Smooth muscle cell (in vitro differentiated cells): ENCODE results near the gene NCK2. TPM values are rescaled to one million over a fixed set of nuclear protein-coding genes. Genes with fewer than 3 reads are reported as not detected.

Experiments used
- DNase-seq: peaks from one replicate; lab custom pipeline; 2025; ENCODE audit not compliant: unreplicated experiment; lab: John Stamatoyannopoulos, UW
- H2AFZ ChIP-seq: fragments of 200-600 bp; sonication (generic); 2 replicates; pipeline ENCODE4 v1.6.0; 2016; ENCODE audit warnings: antibody characterized with exemption, low read depth, mild to moderate bottlenecking
- H3F3A ChIP-seq: fragments of 200-600 bp; sonication (generic); 2 replicates; pipeline ENCODE4 v1.6.0; 2017; ENCODE audit warnings: antibody characterized with exemption, low read depth
- H3K27ac ChIP-seq: fragments of 200-600 bp; sonication (generic); 2 replicates; pipeline ENCODE4 v1.5.1; 2016; ENCODE audit warnings: low read depth, mild to moderate bottlenecking
- H3K27me3 ChIP-seq: fragments of 200-600 bp; sonication (generic); 2 replicates; pipeline ENCODE4 v1.6.1; 2016; ENCODE audit warnings: low read depth, mild to moderate bottlenecking
- H3K36me3 ChIP-seq: fragments of 200-600 bp; sonication (generic); 2 replicates; pipeline ENCODE4 v1.5.1; 2016; ENCODE audit warnings: low read depth
- H3K4me1 ChIP-seq: fragments of 200-600 bp; sonication (generic); 2 replicates; pipeline ENCODE4 v1.5.1; 2016; ENCODE audit warnings: low read depth
- H3K4me2 ChIP-seq: fragments of 200-600 bp; sonication (generic); 2 replicates; pipeline ENCODE4 v1.6.0; 2016; ENCODE audit warnings: mild to moderate bottlenecking
- H3K4me3 ChIP-seq: fragments of 200-600 bp; sonication (generic); 2 replicates; pipeline ENCODE4 v1.5.1; 2016; ENCODE audit warnings: mild to moderate bottlenecking
- H3K79me2 ChIP-seq: fragments of 200-600 bp; sonication (generic); 2 replicates; pipeline ENCODE4 v1.6.0; 2016; ENCODE audit warnings: low read depth, mild to moderate bottlenecking
- H3K9ac ChIP-seq: fragments of 200-600 bp; sonication (generic); 2 replicates; pipeline ENCODE4 v1.6.0; 2016; ENCODE audit warnings: low read depth
- H3K9me3 ChIP-seq: fragments of 200-600 bp; sonication (generic); replicated peaks from 2 replicates; pipeline ENCODE4 v1.5.1; 2016; ENCODE audit warnings: low read depth
- H4K20me1 ChIP-seq: fragments of 200-600 bp; sonication (generic); 2 replicates; pipeline ENCODE4 v1.6.0; 2016; ENCODE audit warnings: low read depth
- CTCF ChIP-seq: fragments of 200-600 bp; sonication (generic); IDR thresholded peaks from 2 replicates; pipeline ENCODE4 v1.5.1; 2017; ENCODE audit warnings: borderline replicate concordance, mild to moderate bottlenecking, antibody characterized with exemption; ENCODE audit not compliant: insufficient read depth, poor library complexity, severe bottlenecking
- WGBS: methylation state at CpG from one replicate; pipeline ENCODE4 v1.1.7; 2016; ENCODE audit warnings: low lambda C conversion rate; 5-methylcytosine and 5-hydroxymethylcytosine counted together
- polyA plus RNA-seq: library from polyadenylated mRNA; unstranded; fragments of >200 nt; fragmentation: Nextera tagmentation; extraction: Ambion mirVana; gene quantifications from 2 replicates; pipeline ENCODE4 v1.2.1, GENCODE V29; 2016
- total RNA-seq: library from RNA; depleted of rRNA; stranded (reverse); fragments of >200 nt; gene quantifications from 2 replicates; pipeline ENCODE4 v1.2.3, GENCODE V29; 2014

The NCK2 gene
- total and polyA plus RNA-seq, 2 experiments from 2014 or later = 29.0 to 50.5 TPM

DNA sequence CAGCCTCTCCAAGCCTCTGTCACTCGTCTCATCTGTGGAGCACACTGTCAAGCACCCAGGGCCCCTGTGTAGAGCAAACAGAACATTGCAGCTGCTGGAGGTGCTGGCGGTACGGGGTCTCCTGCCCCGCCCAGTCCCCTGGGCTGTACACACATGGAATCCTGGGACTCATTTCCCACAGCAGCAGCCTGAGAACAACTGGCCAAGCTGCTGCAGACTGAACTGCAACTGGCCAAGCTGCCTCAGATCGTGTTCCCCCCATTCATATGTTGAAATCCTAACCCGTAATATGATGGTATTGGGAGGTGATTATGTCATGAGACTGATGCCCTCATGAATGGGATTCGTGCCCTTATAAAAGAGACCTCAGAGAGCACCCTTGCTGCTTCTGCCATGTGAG is 130.5 kb downstream of the NCK2 start:
- TF ChIP-seq CTCF = no peak
- Histone ChIP-seq H3K27ac (no peak overlapping the region), H3K79me2 (peaks cover 22% of the 10 kb centered on the region), H3K4me2 (no peak overlapping the region), H3K4me3 (no peak overlapping the region), H3K4me1 (peaks cover 11% of the 10 kb centered on the region), H3K27me3 (no peaks in the 10 kb centered on the region), H3K9ac (no peak overlapping the region), H4K20me1 (peaks cover 73% of the 10 kb centered on the region), H2AFZ (no peak overlapping the region), H3K36me3 (no peaks in the 10 kb centered on the region), H3F3A (no peaks in the 10 kb centered on the region), H3K9me3 (no peaks in the 10 kb centered on the region)
- WGBS = 90% methylated on average over 7 of the region's 7 CpGs
- DNase-seq = no peak

DNA sequence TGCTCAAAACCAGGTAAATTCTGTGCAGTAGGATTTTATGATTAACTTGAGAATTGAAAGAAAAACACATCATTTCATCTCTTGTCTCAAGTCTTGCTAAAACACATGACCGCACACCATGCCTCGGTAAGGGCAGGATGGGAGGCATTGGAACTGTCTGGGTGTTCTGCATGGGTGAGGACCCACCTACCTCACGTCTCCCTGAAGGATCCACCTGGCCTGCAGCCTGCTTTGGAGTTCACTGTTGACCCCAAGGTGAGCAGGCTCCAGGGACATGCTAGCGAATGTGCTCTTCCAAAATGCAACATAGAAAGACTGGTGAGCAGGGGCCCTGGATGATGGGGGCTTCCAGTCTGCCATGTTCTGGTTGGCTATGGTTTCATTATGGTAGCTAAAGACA is 131.5 kb downstream of the NCK2 start:
- H3K27me3 ChIP-seq = no peaks in the 10 kb centered on the region
- no peak overlapping the region for H3K27ac ChIP-seq
- TF ChIP-seq CTCF = no peak
- no peaks in the 10 kb centered on the region for H3K36me3 ChIP-seq
- no peak overlapping the region for H3K4me2 ChIP-seq
- peaks cover 68% of the 10 kb centered on the region for H4K20me1 ChIP-seq
- no peaks in the 10 kb centered on the region for H3F3A ChIP-seq
- H3K79me2 ChIP-seq = peaks cover 22% of the 10 kb centered on the region
- no peaks in the 10 kb centered on the region for H3K9me3 ChIP-seq
- H3K4me1 ChIP-seq = peaks cover 11% of the 10 kb centered on the region
- DNase-seq = no peak
- H3K9ac ChIP-seq = no peak overlapping the region
- no peak overlapping the region for H3K4me3 ChIP-seq
- WGBS = 97% methylated on average over 4 of the region's 4 CpGs
- no peak overlapping the region for H2AFZ ChIP-seq

DNA sequence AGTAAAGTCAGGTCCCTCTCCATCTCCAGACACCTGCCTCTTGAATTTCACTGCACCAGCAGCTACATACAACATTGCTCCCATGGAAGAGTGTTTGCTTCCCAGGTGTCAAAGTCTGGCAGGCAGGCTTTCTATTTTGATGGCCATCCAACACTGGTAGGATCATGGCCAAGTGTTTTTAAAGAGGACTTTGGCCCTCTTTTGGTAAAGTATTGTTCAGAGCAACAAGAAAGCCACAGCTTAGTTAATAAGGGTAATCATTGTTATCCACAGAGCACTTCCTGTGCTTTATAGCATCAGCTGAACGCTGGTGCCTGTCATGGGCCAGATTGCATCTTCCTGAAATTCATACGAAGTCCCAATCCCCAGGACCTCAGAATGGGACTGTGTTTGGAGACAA is 133.2 kb downstream of the NCK2 start:
- Histone ChIP-seq H3K27ac (no peak overlapping the region), H4K20me1 (peaks cover 61% of the 10 kb centered on the region), H3K27me3 (no peaks in the 10 kb centered on the region), H3K4me3 (no peak overlapping the region), H3K9ac (no peak overlapping the region), H3K9me3 (no peaks in the 10 kb centered on the region), H3K79me2 (peaks cover 17% of the 10 kb centered on the region), H3K4me1 (peaks cover 11% of the 10 kb centered on the region), H2AFZ (no peak overlapping the region), H3F3A (no peaks in the 10 kb centered on the region), H3K36me3 (no peaks in the 10 kb centered on the region), H3K4me2 (no peak overlapping the region)
- WGBS = 76% methylated on average over 2 of the region's 2 CpGs
- TF ChIP-seq CTCF = no peak
- DNase-seq = no peak

GRCh38 chr2:105879106-105879802 is 134.5 kb downstream of the NCK2 start:
- no peaks in the 10 kb centered on the region for H3K4me1 ChIP-seq
- H2AFZ ChIP-seq = no peak overlapping the region
- H4K20me1 ChIP-seq = peaks cover 62% of the 10 kb centered on the region
- WGBS = 97% methylated on average over 15 of the region's 15 CpGs
- H3K79me2 ChIP-seq = peaks cover 20% of the 10 kb centered on the region
- no peak overlapping the region for H3K27ac ChIP-seq
- H3K9ac ChIP-seq = no peak overlapping the region
- DNase-seq = no peak
- H3K9me3 ChIP-seq = no peaks in the 10 kb centered on the region
- no peaks in the 10 kb centered on the region for H3K27me3 ChIP-seq
- no peaks in the 10 kb centered on the region for H3F3A ChIP-seq
- H3K36me3 ChIP-seq = no peaks in the 10 kb centered on the region
- TF ChIP-seq CTCF = no peak
- no peak overlapping the region for H3K4me2 ChIP-seq
- H3K4me3 ChIP-seq = no peak overlapping the region
